HCT116 (cell line): ENCODE measurements around the gene ANKRD26. TPM values are rescaled to one million over a fixed set of nuclear protein-coding genes. Genes with fewer than 3 reads are reported as not detected.

ENCODE experiments used
- ATAC-seq: fragments of 200-7000 bp; cut with Tn5 transposase; 2 replicates; pipeline ENCODE4 v1.9.1; 2020; ENCODE audit warnings: mild to moderate bottlenecking, moderate library complexity
- BruUV-seq: library from RNA; stranded (reverse); fragments of 400-500 nt; replicated peaks from 2 replicates; lab custom pipeline; 2021; lab: Mats Ljungman, UMichigan
- CTCF ChIA-PET: fragments of 300-600 bp; sonication (Branson Sonifier 250); formaldehyde crosslinking; loops from one replicate; lab custom pipeline; 2021; ENCODE audit warnings: antibody characterized with exemption; lab: Charles Lee
- POLR2A ChIA-PET: fragments of 300-600, 350-600 bp; sonication (Branson Sonifier 250); formaldehyde crosslinking; loops from one replicate; lab custom pipeline; 2021; ENCODE audit warnings: antibody characterized with exemption; lab: Charles Lee
- RAD21 ChIA-PET, 2 experiments: fragments of 300-600 bp; sonication (Branson Sonifier 250); formaldehyde crosslinking; loops; one replicate each; lab custom pipeline; 2023; ENCODE audit warnings: low total read pairs in 2 of 2; ENCODE audit not compliant: uncharacterized antibody in 2 of 2, unreplicated experiment in 2 of 2, low non-redundant PET in 1 of 2; lab: Charles Lee
- DNase-seq: peaks from one replicate; pipeline ENCODE4 v3.0.0-alpha.2; 2010; ENCODE audit warnings: low read depth, low spot score
- H2AFZ ChIP-seq: fragments of 200-600 bp; shearing (Covaris generic), sonication (generic); 2 replicates; pipeline ENCODE4 v1.6.1; 2017; ENCODE audit warnings: low read depth, mixed run types, mixed read lengths, antibody characterized with exemption, low read length; ENCODE audit not compliant: poor library complexity, severe bottlenecking
- H3K27ac ChIP-seq: 2 replicates; pipeline ENCODE4 v1.5.1; 2012; ENCODE audit warnings: low read depth, low read length
- H3K27me3 ChIP-seq: fragments of 200-600 bp; sonication (generic); 2 replicates; pipeline ENCODE4 v1.6.1; 2016; ENCODE audit warnings: mixed run types, low read length, mixed read lengths; ENCODE audit not compliant: insufficient read depth
- H3K36me3 ChIP-seq, 2 experiments: fragments of 200-500 bp in 1 of 2; fragments of 200-600 bp in 1 of 2; sonication (Bioruptor generic) in 1 of 2; sonication (generic) in 1 of 2; 2 replicates each; pipeline versions ENCODE4 v1.5.1 to v1.6.1; 2014 to 2016; ENCODE audit warnings: low read length in 2 of 2, inconsistent platforms in 1 of 2, mixed read lengths in 1 of 2, mixed run types in 1 of 2; ENCODE audit not compliant: insufficient read depth in 2 of 2, control insufficient read depth in 1 of 2
- H3K4me1 ChIP-seq, 2 experiments: fragments of 200-600 bp in 1 of 2; sonication (generic) in 1 of 2; 2 replicates each; pipeline versions ENCODE4 v1.5.1 to v1.6.1; 2012 to 2017; ENCODE audit warnings: low read length in 2 of 2, inconsistent platforms in 1 of 2, mild to moderate bottlenecking in 1 of 2, mixed read lengths in 1 of 2, mixed run types in 1 of 2, moderate library complexity in 1 of 2; ENCODE audit not compliant: insufficient read depth in 2 of 2, control insufficient read depth in 1 of 2
- H3K4me2 ChIP-seq: fragments of 200-600 bp; sonication (generic); 2 replicates; pipeline ENCODE4 v1.6.1; 2017; ENCODE audit warnings: mixed run types, low read length, mixed read lengths
- H3K4me3 ChIP-seq, 2 experiments: fragments of 200-600 bp in 1 of 2; sonication (generic) in 1 of 2; replicated peaks in 1 of 2; 2 replicates each; pipeline ENCODE4 v1.5.1; 2011 to 2016; ENCODE audit warnings: low read length in 2 of 2, control low read depth in 1 of 2, low read depth in 1 of 2, mild to moderate bottlenecking in 1 of 2, mixed read lengths in 1 of 2, mixed run types in 1 of 2
- H3K79me2 ChIP-seq: fragments of 200-600 bp; sonication (generic); 2 replicates; pipeline ENCODE4 v1.6.1; 2017; ENCODE audit warnings: mild to moderate bottlenecking, mixed run types, low read length, moderate library complexity, mixed read lengths; ENCODE audit not compliant: insufficient read depth
- H3K9ac ChIP-seq: fragments of 200-600 bp; sonication (generic); 2 replicates; pipeline ENCODE4 v1.6.1; 2016; ENCODE audit warnings: low read length, mixed read lengths
- H3K9me2 ChIP-seq: fragments of 200-600 bp; sonication (generic), shearing (Covaris generic); 2 replicates; pipeline ENCODE4 v1.6.1; 2017; ENCODE audit warnings: mixed run types, mild to moderate bottlenecking, moderate library complexity; ENCODE audit not compliant: insufficient read depth
- H3K9me3 ChIP-seq, 2 experiments: fragments of 200-500 bp in 1 of 2; fragments of 200-600 bp in 1 of 2; sonication (Bioruptor generic) in 1 of 2; sonication (generic) in 1 of 2; 2 replicates each; pipeline ENCODE4 v1.6.1; 2014 to 2017; ENCODE audit warnings: low read length in 2 of 2, mixed read lengths in 2 of 2, inconsistent platforms in 1 of 2, low read depth in 1 of 2, mild to moderate bottlenecking in 1 of 2, mixed run types in 1 of 2, moderate library complexity in 1 of 2; ENCODE audit not compliant: control insufficient read depth in 1 of 2, insufficient read depth in 1 of 2
- H4K20me1 ChIP-seq: fragments of 200-600 bp; sonication (generic), shearing (Covaris generic); 2 replicates; pipeline ENCODE4 v1.6.1; 2017; ENCODE audit warnings: mixed run types, mild to moderate bottlenecking, moderate library complexity; ENCODE audit not compliant: insufficient read depth
- CTCF ChIP-seq, 3 experiments: fragments of 200-600 bp in 1 of 3; sonication (generic) in 1 of 3; IDR thresholded peaks in 2 of 3; conservative IDR thresholded peaks in 1 of 3; 2 replicates each; pipeline ENCODE4 v1.5.1; 2012 to 2017; ENCODE audit warnings: low read depth in 2 of 3, low read length in 2 of 3, antibody characterized with exemption in 1 of 3, borderline replicate concordance in 1 of 3, control low read depth in 1 of 3, mild to moderate bottlenecking in 1 of 3, mixed read lengths in 1 of 3, mixed run types in 1 of 3, moderate library complexity in 1 of 3; ENCODE audit not compliant: insufficient read depth in 1 of 3
- EGR1 ChIP-seq: IDR thresholded peaks from 2 replicates; pipeline ENCODE4 v1.6.1; 2012; ENCODE audit warnings: low read depth
- JUND ChIP-seq: IDR thresholded peaks from 2 replicates; pipeline ENCODE4 v1.6.1; 2012
- MAX ChIP-seq: IDR thresholded peaks from 2 replicates; pipeline ENCODE4 v1.6.1; 2012
- POLR2A ChIP-seq: IDR thresholded peaks from 2 replicates; pipeline ENCODE4 v1.7.0; 2011; ENCODE audit warnings: borderline replicate concordance; ENCODE audit not compliant: insufficient read depth, insufficient read length; ENCODE audit errors: extremely low read depth
- RAD21 ChIP-seq: IDR thresholded peaks from 2 replicates; pipeline ENCODE4 v1.6.1; 2012; ENCODE audit warnings: low read depth, mild to moderate bottlenecking
- REST ChIP-seq: IDR thresholded peaks from 2 replicates; pipeline ENCODE4 v1.6.1; 2012; ENCODE audit warnings: low read depth
- YY1 ChIP-seq: IDR thresholded peaks from 2 replicates; pipeline ENCODE4 v1.6.1; 2011; ENCODE audit warnings: low read length, low read depth, moderate library complexity, mild to moderate bottlenecking; ENCODE audit not compliant: insufficient replicate concordance; ENCODE audit errors: extremely low read depth
- ZNF274 ChIP-seq: fragments of 200-500 bp; sonication (Bioruptor generic); IDR thresholded peaks from 2 replicates; pipeline ENCODE4 v1.6.1; 2014; ENCODE audit warnings: mild to moderate bottlenecking, low read depth, low read length, inconsistent platforms
- intact Hi-C: fragments of 100-400 bp; cut with micrococcal nuclease; formaldehyde crosslinking; loops from 2 replicates; pipeline ENCODE4 v1.10.0; 2022
- total RNA-seq: library from RNA; stranded (reverse); gene quantifications from one replicate; pipeline ENCODE4 v1.2.1, GENCODE V29; 2021; ENCODE audit not compliant: unreplicated experiment

The ANKRD26 gene
- total RNA-seq, 1 experiment from 2014 or later: 5.5 TPM

GRCh38 chr10:26983156-26983555, 117.1 kb downstream of the ANKRD26 start:
- POLR2A ChIA-PET: no interaction called here

More at GRCh38 chr10:26983156-26983555, 117.1 kb downstream of the ANKRD26 start:
- H2AFZ ChIP-seq: no peak overlapping the region
- H3K27me3 ChIP-seq: no peaks in the 10 kb centered on the region
- no peak for TF ChIP-seq JUND
- no peak for TF ChIP-seq REST
- TF ChIP-seq CTCF (IDR thresholded peaks at IDR 0.05 in 2 of 3, conservative IDR thresholded peaks at IDR 0.05 in 1 of 3; ENCODE audit: borderline replicate concordance in 1 of 3, insufficient read depth in 1 of 3, low read depth in 2 of 3, low read length in 2 of 3): no peak
- TF ChIP-seq YY1: no peak
- TF ChIP-seq MAX: no peak
- TF ChIP-seq POLR2A: no peak
- TF ChIP-seq ZNF274: no peak
- TF ChIP-seq EGR1: no peak
- TF ChIP-seq RAD21: no peak
- no peaks in the 10 kb centered on the region for H3K79me2 ChIP-seq
- H3K9me3 ChIP-seq: no peaks in the 10 kb centered on the region
- DNase-seq: no peak
- ATAC-seq: no peak
- H4K20me1 ChIP-seq: no peaks in the 10 kb centered on the region
- H3K4me1 ChIP-seq: no peaks in the 10 kb centered on the region
- no peak overlapping the region for H3K27ac ChIP-seq
- no peak overlapping the region for H3K4me2 ChIP-seq
- ChIA-PET CTCF (no interaction called here), RAD21 (no interaction called here)
- no peaks in the 10 kb centered on the region for H3K36me3 ChIP-seq
- no peak overlapping the region for H3K9ac ChIP-seq
- no peak overlapping the region for H3K4me3 ChIP-seq
- BruUV-seq: no TSS peak
- no peaks in the 10 kb centered on the region for H3K9me2 ChIP-seq
- intact Hi-C loops: no loop called here
